ENCODE data around the gene TIMM17B.
"Not testable (repeated sequence)": the region's sequence is repeated elsewhere in the genome, so short reads cannot be mapped to it uniquely, and the experiment has no call there.

Gene TIMM17B

DNA sequence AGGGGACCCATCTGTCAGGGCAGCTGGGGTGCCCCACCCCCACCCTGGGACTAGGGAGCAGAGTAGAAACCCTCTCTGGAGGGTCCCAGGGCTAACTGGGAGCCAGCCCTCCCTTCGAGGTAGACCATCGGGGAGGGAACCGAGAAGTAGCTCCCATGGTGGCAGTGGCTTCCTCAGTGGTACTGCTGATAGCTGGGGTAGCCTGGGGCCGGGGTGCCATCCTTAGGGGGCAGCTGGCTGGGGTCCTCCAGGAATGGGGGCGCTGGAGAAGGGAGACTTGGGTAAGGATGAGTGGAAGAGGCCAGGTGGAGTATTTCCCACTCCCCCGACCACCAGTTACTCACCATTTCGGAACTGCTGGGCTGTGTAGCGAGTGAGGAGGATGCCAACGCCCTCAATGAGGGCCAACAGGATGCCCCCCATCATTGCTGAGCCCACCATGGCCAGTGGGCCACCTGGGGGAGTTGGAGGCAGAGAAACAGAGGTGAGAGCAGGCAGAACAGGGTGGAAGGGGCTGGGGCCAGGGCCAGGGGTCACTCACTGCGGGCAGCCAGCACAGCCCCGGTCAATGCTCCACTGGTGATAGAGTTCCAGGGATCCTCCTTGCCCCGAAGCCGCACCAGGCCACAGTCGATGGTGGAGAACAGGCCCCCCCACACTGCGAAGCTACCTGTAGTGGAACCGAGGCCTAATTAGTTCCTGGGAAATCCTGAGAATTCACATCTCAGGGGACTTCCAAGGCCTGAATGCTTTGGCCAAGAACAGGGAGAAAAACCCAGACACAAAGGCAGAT, 3.8 kb downstream of the TIMM17B start:
- DNase-seq, result no peak

DNA sequence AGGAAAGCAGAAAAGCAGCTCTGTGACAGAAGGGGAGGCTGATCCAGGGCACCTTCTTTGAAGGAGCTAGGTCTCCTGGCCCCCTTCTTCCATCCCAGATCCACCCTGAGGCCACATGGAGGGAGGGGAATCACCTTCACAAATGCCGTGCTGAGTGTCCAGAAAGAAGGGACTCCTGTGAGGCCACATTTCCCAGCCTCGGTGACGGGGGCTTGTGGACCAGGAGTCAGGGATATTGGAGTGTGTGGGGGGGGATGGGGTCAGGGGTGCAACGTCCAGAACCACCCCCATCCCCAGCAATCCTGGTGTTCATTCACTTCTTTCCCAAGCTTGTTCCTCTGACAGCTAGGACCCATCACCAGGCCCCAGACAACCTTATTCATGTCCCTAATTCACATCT, 4.7 kb downstream of the TIMM17B start:
- no peak for DNase-seq

DNA sequence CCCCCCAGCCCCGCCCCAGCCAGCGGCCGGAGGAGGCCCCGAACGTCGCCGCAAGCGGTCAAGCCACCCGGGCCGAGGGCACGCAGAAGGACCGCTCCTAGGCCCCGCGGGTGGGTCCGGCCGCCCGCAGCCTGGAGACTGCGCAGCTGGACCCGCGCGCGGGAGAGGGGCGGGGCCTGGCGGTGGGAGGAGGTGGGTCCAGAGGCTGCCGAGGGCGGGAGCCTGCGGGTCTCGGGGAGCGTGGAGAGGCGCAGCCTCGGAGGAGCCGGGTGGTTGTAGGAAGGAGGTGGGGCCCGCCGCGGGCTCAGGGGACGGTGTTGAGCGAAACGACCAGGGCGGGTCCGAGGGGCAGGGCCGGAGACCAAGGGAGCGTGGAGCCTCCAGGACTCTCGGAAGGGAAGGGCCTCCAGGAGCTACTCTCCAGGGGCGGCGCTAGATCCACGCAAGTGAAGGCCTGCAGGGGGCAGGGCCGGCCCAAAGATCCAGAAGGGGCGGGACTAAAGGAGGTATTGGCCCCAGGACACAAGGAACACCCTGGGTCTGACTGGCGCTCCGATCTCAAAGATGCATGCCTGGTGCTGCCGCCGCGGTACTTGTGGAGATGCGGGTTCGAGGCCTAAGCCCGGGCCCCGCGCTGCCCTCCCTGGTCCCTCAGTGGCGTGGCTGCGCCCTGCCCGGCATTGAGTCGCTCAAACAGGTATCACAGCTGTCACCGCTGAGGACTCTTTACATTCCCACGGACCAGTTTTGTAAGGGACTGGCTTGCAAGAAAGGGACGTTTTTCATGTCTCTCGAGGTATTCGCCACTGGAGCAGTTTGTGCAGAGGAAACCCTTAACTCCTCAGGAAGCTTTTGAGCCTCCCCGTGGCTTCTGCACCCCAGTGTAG, 5.9 kb downstream of the TIMM17B start:
- DNase-seq, result peak; percentile 59

DNA sequence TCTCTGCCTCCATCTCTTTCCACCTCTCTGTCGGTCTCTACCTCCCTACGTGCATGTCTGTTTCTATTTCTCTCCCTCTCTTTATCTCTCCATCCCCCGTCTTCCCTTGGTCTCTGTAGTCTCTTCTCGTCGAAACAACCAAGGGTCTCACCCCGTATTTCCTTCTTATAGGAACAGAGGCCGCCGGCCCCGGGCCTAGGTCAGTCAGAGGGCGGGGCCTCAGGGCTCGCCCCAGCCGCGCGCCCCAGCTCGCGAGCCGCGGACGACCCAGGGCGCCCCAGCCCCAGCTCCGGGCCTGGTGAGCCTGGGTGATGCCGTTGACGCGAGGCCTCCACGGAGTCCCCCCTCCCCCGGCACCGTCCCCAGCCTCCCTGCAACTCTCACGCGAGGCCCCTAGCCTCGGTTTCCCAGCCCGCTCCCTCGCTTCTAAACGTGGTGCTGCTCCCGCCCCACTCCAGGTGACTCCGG, 6.6 kb downstream of the TIMM17B start:
- no peak for DNase-seq

DNA sequence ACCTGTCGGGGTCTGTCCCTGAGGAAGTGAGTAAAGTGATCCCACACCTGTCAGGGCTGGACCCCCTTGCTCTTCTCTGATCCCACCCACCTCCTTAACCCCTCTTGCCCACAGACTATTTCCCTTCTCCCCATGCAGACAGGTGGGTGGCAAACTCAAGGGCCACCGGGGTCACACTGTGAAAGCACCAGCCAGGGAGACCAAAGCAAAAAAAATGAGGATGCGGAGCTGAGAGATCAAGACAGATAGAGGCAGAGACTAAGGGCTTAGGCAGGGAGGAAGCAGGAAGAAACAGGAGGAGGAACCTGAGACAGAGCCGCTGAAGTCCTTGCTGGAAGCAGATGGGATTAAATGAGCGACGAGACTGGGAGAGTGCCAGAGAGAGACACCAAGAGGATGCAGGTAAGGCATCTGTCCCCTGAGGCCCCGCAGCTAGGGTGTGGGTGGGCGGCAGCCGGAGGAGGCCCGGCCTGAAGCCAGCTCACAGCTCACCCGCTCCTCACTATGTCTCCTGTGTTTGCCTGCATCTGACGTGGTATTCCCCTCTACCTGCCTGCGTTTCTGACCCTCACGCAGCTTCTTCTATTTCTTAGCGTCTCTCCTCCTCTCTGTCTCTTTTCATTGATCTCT, 7.2 kb downstream of the TIMM17B start:
- DNase-seq, result no peak

DNA sequence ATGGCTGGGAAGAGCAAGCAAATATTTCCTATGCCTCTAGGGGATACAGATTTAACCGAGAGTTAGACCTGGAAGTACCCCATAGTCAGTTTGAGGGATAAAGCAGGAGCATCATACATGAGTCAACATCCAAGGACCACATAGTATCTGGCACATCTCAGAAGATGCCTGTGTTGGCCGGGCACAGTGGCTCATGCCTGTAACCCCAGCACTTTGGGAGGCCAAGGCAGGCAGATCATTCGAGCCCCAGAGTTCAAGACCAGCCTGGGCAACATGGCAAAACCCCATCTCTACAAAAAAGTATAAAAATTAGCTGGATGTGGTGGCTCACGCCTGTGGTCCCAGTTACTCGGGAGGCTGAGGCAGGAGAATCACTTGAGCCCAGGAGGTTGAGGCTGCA, 11.0 kb downstream of the TIMM17B start:
- not testable (repeated sequence) for DNase-seq

DNA sequence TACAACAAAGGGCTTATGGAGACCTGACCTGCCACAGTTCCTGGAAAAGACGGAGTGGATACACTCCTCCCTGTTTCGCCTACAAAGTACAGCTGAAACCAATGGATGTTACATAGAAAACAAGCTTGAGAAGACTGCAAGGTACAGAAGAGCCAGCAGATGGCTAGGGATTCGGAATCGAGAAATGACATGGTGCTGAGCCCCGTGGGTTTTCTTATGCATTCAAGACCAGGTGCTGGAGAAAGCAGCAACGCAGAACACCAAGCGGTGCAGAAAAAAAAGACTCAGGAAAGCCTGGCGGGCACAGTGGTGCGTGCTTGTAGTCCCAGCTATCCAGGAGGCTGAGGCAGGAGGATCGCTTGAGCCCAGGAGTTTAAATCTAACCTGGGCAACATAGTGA, 13.8 kb downstream of the TIMM17B start:
- no peak for DNase-seq

DNA sequence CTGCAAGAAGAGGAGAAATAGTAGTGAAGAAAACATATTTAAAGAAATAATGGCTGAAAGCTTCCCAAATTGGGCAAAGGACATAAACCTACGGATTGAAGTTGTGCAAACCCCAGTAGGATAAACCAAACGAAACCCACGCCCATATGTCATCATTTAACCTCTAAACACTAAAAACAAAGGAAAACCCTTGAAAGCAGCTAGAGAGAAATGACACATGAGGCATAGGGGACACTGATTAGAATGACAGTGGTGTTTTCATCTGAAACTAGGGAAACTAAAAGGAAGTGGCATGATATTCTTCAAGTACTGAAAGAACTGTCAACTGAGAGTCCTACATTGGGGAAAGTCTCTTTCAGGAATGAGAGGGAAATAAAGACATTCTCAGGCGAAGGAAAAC, 20.6 kb downstream of the TIMM17B start:
- not testable (repeated sequence) for DNase-seq

DNA sequence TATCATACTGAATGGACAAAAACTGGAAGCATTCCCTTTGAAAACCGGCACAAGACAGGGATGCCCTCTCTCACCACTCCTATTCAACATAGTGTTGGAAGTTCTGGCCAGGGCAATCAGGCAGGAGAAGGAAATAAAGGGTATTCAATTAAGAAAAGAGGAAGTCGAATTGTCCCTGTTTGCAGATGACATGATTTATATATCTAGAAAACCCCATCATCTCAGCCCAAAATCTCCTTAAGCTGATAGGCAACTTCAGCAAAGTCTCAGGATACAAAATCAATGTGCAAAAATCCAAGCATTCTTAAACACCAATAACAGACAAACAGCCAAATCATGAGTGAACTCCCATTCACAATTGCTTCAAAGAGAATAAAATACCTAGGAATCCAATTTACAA, 25.6 kb downstream of the TIMM17B start:
- DNase-seq, result not testable (repeated sequence)

DNA sequence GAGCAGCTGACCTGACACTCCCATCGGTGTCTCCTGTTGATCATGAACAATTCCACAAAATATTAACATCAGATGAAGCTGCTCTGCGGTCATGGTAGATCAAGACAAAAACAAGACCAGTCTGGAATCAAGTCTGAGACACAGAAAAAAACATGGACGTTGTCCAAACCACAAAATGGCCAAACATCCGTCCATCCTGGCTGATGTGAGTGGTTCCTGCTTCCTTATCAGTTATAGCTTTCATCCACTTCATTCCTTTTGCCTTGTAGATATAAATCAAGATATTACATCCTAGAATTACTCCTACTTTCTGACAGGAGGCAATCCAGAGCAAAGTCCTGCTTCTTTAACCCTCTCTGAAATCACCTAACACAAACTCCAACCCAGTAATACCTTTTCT, 33.4 kb downstream of the TIMM17B start:
- no peak for DNase-seq

DNA sequence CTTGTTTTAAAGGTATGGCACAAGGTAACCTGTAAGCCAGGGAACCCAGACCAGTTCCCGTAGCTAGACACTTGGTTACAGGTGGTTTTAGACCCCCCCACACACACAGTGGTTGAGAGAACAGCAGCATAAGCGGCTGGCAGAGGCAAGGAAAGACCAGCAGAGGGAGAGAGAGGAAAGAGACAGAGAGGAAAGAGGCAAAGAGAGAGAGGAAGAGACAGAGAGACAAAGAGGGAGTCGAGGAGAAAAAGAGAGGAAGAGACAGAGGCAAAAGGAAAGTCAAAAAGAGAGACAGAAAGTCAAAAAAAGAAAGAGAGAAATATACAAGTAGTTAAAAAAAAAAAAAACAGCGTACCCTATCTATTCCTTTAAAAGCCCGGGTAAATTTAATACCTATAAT, 42.7 kb downstream of the TIMM17B start:
- DNase-seq, result no peak

DNA sequence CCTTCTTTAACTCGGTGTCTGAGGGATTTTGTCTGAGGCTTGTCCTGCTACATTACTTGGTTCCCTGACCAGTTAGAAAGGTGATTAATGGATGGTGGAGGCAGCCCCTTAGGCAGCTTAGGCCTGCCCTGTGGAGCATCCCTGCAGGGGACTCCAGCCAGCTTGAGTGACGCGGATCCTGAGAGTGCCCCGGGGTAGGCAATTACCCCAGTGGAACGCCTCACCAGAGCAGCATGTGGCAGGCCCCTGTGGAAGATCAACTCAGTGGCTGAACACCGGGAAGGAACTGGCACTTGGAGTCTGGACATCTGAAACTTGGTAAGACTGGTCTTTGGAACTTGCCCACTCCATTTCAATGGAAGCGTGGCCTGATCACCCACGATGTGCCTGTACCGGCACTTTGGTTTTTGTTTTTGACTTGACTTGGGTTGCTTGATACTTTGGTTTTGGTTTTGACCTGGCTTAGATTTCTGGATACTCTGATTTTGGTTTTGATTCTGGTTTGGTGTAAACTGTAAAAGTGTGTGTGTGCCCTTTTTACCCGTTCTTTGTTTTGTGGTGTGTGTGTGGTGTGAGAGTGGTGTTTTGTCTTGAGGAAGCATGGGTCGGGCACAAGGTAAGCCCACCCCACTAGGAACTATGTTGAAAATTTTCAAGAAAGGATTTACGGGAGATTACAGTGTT, 43.3 kb downstream of the TIMM17B start:
- not testable (repeated sequence) for DNase-seq

DNA sequence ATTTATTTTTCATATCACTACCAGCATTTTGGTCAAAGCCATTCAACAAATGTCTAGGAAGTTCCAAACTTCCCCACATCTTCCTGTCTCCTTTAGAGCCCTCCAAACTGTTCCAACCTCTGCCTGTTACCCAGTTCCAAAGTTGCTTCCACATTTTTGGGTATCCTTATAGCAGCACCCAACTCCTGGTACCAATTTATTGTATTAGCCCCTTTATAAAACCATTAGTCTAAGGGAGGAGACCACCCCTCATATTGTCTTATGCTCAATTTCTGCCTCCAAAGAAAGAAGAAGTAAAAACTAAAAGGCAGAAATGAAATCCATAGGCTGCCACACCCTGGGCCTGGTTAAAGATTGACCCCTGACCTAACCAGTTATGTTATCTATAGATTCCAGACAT, 44.1 kb downstream of the TIMM17B start:
- DNase-seq, result not testable (repeated sequence)

DNA sequence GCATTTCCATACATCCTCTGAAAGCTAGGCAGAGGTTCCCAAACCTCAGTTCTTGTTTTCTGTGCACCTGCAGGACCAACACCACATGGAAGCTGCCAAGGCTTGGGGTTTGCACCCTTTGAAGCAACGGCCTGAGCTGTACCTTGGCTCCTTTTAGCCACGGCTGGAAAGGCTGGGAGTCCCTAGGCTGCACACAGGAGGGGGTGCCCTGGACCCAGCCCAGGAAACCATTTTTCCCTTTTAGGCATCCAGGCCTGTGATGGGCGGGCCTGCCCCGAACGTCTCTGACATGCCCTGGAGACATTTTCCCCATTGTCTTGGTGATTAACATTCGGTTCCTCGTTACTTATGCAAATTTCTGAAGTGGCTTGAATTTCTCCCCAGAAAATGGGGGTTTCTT, 44.7 kb downstream of the TIMM17B start:
- DNase-seq, result no peak

DNA sequence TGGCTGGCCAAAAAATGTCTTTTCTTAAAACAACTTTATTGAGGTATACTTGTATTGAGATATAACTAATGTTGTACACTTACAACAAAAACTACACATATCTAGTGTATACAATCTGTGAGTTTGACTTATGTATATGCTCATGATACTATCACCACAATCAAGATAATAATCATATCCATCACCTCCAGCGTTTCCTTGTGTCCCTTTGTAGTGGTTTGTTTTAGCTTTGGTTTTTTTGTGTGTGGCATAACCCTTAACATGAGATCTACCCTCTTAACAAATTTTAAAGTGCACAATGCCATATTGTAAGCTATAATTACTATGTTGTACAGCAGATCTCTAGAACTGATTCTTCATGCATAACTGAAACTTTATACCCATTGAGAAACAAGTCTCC, 48.7 kb downstream of the TIMM17B start:
- no peak for DNase-seq
